Measurements from ENCODE around the gene BCORL1. TPM values are rescaled to one million over a fixed set of nuclear protein-coding genes. Genes with fewer than 3 reads are reported as not detected.

BCORL1 gene
- total RNA-seq, 1 experiment from 2014 or later = 5.3 TPM

DNA sequence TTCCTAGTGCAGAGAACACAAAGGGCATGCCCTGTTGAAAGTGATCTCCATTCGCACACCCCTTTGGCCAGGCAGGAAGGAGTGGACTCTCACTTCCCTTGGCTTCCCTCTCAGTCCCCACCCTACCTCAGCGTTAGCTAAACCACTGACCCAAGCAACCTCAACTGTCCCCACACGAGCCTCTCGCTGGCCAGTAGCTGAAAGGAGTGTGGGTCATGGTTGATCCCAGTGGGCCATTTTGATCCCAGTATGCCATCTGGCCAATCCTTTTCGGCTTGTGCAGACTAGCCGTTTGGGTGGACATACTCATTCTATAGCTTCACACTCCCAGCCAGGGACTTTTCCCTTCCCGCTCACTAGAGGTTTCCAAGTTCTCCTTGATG is 24.4 kb upstream of the BCORL1 start:
- Histone ChIP-seq H2AFZ (ENCODE audit: low read length) (no peak overlapping the region), H3K9ac (ENCODE audit: low read length) (peak overlapping the region; percentile 76), H3K27me3 (ENCODE audit: low read length) (no peaks in the 10 kb centered on the region), H4K20me1 (ENCODE audit: insufficient read depth, low read depth, low read length) (no peaks in the 10 kb centered on the region), H3K9me2 (replicated peaks; ENCODE audit: insufficient read depth, low read length) (no peaks in the 10 kb centered on the region), H3K4me2 (ENCODE audit: low read depth, low read length, poor library complexity, severe bottlenecking) (peak overlapping the region; percentile 62), H3K27ac (ENCODE audit: low read length) (peak overlapping the region; percentile 66; the same call in 1 of the 2 replicates), H3K4me1 (ENCODE audit: low read length) (peaks cover 55% of the 10 kb centered on the region), H3K36me3 (ENCODE audit: insufficient read depth, low read length) (no peaks in the 10 kb centered on the region), H3K4me3 (ENCODE audit: low read length) (peak overlapping the region; percentile 77), H3K79me2 (ENCODE audit: low read length) (no peaks in the 10 kb centered on the region), H3K9me3 (ENCODE audit: low read length) (no peaks in the 10 kb centered on the region)
- DNase-seq = no peak

GRCh38 chrX:129958814-129959492 is 23.5 kb upstream of the BCORL1 start:
- Histone ChIP-seq H3K36me3 (ENCODE audit: insufficient read depth, low read length) (no peaks in the 10 kb centered on the region), H3K27me3 (ENCODE audit: low read length) (no peaks in the 10 kb centered on the region), H3K27ac (ENCODE audit: low read length) (no peak overlapping the region), H3K9me3 (ENCODE audit: low read length) (no peaks in the 10 kb centered on the region), H3K9ac (ENCODE audit: low read length) (no peak overlapping the region), H3K9me2 (replicated peaks; ENCODE audit: insufficient read depth, low read length) (no peaks in the 10 kb centered on the region), H3K4me3 (ENCODE audit: low read length) (no peak overlapping the region), H3K4me1 (ENCODE audit: low read length) (peaks cover 46% of the 10 kb centered on the region), H3K79me2 (ENCODE audit: low read length) (no peaks in the 10 kb centered on the region), H3K4me2 (ENCODE audit: low read depth, low read length, poor library complexity, severe bottlenecking) (peak overlapping the region; percentile 62), H4K20me1 (ENCODE audit: insufficient read depth, low read depth, low read length) (no peaks in the 10 kb centered on the region), H2AFZ (ENCODE audit: low read length) (no peak overlapping the region)
- DNase-seq = no peak

DNA sequence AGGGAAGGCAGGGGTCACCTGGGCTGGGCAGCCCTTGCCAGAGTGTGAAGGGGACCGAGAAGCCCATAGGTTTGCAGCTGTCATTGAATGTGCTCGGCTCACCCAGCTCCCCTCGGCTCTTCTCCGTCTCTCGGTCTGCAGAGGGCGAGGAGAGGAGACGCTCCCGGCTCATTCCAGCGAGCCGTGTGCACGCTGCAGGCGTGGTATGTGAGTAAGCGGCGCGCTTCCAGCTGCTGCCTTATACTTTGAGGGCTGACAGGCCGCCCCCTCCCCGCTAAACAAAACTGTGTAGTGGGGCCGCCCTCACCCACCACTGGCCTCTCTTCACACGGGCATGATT is 23.0 kb upstream of the BCORL1 start:
- Histone ChIP-seq H3K27me3 (ENCODE audit: low read length) (no peaks in the 10 kb centered on the region), H3K9me2 (replicated peaks; ENCODE audit: insufficient read depth, low read length) (no peaks in the 10 kb centered on the region), H3K27ac (ENCODE audit: low read length) (no peak overlapping the region), H3K79me2 (ENCODE audit: low read length) (no peaks in the 10 kb centered on the region), H3K4me2 (ENCODE audit: low read depth, low read length, poor library complexity, severe bottlenecking) (no peak overlapping the region), H2AFZ (ENCODE audit: low read length) (no peak overlapping the region), H4K20me1 (ENCODE audit: insufficient read depth, low read depth, low read length) (no peaks in the 10 kb centered on the region), H3K9ac (ENCODE audit: low read length) (no peak overlapping the region), H3K4me3 (ENCODE audit: low read length) (no peak overlapping the region), H3K4me1 (ENCODE audit: low read length) (peaks cover 41% of the 10 kb centered on the region), H3K9me3 (ENCODE audit: low read length) (no peaks in the 10 kb centered on the region), H3K36me3 (ENCODE audit: insufficient read depth, low read length) (no peaks in the 10 kb centered on the region)
- DNase-seq = no peak

DNA sequence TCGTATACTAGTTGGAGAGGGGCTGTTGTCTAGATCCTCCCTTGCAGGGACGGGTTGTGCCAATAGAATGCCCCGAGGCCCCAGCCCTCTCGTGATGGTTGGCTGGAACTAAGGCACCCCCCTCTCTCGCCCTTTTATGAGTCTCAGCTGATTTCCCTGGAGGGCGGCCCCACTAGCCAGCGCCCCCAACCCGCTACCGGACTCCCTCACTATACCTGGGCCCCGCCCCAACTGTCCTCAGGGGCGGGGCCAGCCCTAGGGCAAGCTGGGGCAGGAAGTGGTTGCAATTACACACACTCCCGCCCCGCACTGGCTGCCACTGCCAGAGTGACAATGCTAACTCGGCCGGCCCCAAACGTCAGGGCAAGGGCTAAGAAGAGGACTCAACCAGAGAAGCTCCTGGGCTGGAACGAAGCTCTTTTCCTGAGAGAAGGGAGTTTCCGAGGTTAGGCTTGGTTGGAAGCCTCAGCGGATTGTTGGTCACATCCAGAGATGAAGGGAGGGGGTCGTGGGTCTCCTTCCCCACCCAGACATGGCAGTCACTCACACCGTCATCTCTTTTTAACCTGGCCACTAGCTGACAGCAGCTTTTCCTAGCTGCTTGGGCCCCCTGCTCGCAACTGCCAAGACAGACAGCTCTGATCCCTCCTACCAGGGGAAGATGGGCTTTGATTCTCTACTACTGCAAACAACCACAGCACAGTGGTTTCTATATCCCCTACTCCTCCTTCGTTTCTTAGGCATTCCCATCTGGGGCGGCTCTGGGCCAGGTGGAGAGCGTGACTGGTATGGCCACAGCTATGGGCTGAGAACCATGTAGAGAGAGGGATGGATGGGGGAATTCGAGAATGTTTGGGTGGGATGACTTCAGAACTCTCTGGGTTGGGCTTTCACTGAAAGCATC is 21.0 kb upstream of the BCORL1 start:
- Histone ChIP-seq H3K4me2 (ENCODE audit: low read depth, low read length, poor library complexity, severe bottlenecking) (peak overlapping the region; percentile 79), H3K79me2 (ENCODE audit: low read length) (no peaks in the 10 kb centered on the region), H3K9me3 (ENCODE audit: low read length) (no peaks in the 10 kb centered on the region), H3K9me2 (replicated peaks; ENCODE audit: insufficient read depth, low read length) (no peaks in the 10 kb centered on the region), H3K36me3 (ENCODE audit: insufficient read depth, low read length) (no peaks in the 10 kb centered on the region), H3K27me3 (ENCODE audit: low read length) (no peaks in the 10 kb centered on the region), H3K9ac (ENCODE audit: low read length) (peak overlapping the region; percentile 62), H2AFZ (ENCODE audit: low read length) (peak overlapping the region; percentile 80), H3K4me3 (ENCODE audit: low read length) (peak overlapping the region; percentile 55), H3K4me1 (ENCODE audit: low read length) (peaks cover 29% of the 10 kb centered on the region), H3K27ac (ENCODE audit: low read length) (no peak overlapping the region), H4K20me1 (ENCODE audit: insufficient read depth, low read depth, low read length) (no peaks in the 10 kb centered on the region)
- peak; percentile 87 for DNase-seq

DNA sequence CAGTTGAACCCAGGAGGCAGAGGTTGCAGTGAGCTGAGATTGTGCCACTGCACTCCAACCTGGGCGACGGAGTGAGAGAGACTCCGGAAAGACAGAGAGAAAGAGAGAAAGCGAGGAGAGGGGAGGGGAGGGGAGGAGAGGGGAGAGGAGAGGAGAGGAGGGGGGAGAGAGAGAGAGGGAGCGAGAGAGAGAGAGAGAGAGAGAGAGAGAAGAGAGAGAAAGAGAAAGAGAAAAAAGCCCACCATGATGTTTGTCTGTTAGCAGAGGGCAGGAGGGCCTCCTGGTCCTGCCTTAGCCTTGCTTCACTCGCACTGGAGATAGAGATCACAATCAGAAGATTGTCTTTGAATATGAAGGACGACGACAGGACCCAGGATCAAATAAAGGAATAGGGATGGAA is 18.7 kb upstream of the BCORL1 start:
- H3K4me3 ChIP-seq (ENCODE audit: low read length) = no peak overlapping the region
- H3K9me3 ChIP-seq (ENCODE audit: low read length) = no peaks in the 10 kb centered on the region
- no peak overlapping the region for H3K9ac ChIP-seq (ENCODE audit: low read length)
- H3K36me3 ChIP-seq (ENCODE audit: insufficient read depth, low read length) = no peaks in the 10 kb centered on the region
- H3K27me3 ChIP-seq (ENCODE audit: low read length) = no peaks in the 10 kb centered on the region
- DNase-seq = no peak
- peaks cover 14% of the 10 kb centered on the region for H3K4me1 ChIP-seq (ENCODE audit: low read length)
- H4K20me1 ChIP-seq (ENCODE audit: insufficient read depth, low read depth, low read length) = no peaks in the 10 kb centered on the region
- no peak overlapping the region for H3K27ac ChIP-seq (ENCODE audit: low read length)
- no peaks in the 10 kb centered on the region for H3K9me2 ChIP-seq (replicated peaks; ENCODE audit: insufficient read depth, low read length)
- no peaks in the 10 kb centered on the region for H3K79me2 ChIP-seq (ENCODE audit: low read length)
- H3K4me2 ChIP-seq (ENCODE audit: low read depth, low read length, poor library complexity, severe bottlenecking) = no peak overlapping the region
- no peak overlapping the region for H2AFZ ChIP-seq (ENCODE audit: low read length)

GRCh38 chrX:129965166-129965565 is 17.3 kb upstream of the BCORL1 start:
- Histone ChIP-seq H3K79me2 (ENCODE audit: low read length) (no peaks in the 10 kb centered on the region), H3K36me3 (ENCODE audit: insufficient read depth, low read length) (no peaks in the 10 kb centered on the region), H3K9me3 (ENCODE audit: low read length) (no peaks in the 10 kb centered on the region), H3K4me1 (ENCODE audit: low read length) (peaks cover 14% of the 10 kb centered on the region), H3K27me3 (ENCODE audit: low read length) (no peaks in the 10 kb centered on the region), H3K4me2 (ENCODE audit: low read depth, low read length, poor library complexity, severe bottlenecking) (no peak overlapping the region), H3K9me2 (replicated peaks; ENCODE audit: insufficient read depth, low read length) (no peaks in the 10 kb centered on the region), H2AFZ (ENCODE audit: low read length) (no peak overlapping the region), H3K4me3 (ENCODE audit: low read length) (no peak overlapping the region), H4K20me1 (ENCODE audit: insufficient read depth, low read depth, low read length) (no peaks in the 10 kb centered on the region), H3K9ac (ENCODE audit: low read length) (no peak overlapping the region), H3K27ac (ENCODE audit: low read length) (no peak overlapping the region)
- DNase-seq = no peak

DNA sequence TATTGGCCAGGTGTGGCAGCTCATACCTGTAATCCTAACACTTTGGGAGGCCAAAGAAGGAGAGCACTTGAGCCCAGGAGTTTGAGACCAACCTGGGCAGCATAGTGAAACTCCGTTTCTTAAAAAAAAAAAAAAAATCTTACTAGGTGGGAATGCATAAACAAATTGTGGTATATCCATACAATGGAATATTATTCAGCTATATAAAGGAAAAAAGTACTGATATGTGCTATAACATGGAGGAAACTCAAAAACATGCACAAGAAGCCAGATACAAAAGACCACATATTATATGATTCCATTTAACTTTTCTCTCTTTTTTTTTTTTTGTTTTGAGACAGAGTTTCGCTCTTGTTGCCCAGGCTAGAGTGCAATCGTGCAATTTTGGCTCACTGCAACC is 13.5 kb upstream of the BCORL1 start:
- no peak overlapping the region for H3K4me2 ChIP-seq (ENCODE audit: low read depth, low read length, poor library complexity, severe bottlenecking)
- H4K20me1 ChIP-seq (ENCODE audit: insufficient read depth, low read depth, low read length) = no peaks in the 10 kb centered on the region
- no peak overlapping the region for H2AFZ ChIP-seq (ENCODE audit: low read length)
- H3K4me1 ChIP-seq (ENCODE audit: low read length) = no peaks in the 10 kb centered on the region
- H3K79me2 ChIP-seq (ENCODE audit: low read length) = no peaks in the 10 kb centered on the region
- DNase-seq = no peak
- H3K4me3 ChIP-seq (ENCODE audit: low read length) = no peak overlapping the region
- no peak overlapping the region for H3K27ac ChIP-seq (ENCODE audit: low read length)
- no peaks in the 10 kb centered on the region for H3K27me3 ChIP-seq (ENCODE audit: low read length)
- H3K9me3 ChIP-seq (ENCODE audit: low read length) = no peaks in the 10 kb centered on the region
- no peaks in the 10 kb centered on the region for H3K9me2 ChIP-seq (replicated peaks; ENCODE audit: insufficient read depth, low read length)
- no peaks in the 10 kb centered on the region for H3K36me3 ChIP-seq (ENCODE audit: insufficient read depth, low read length)
- H3K9ac ChIP-seq (ENCODE audit: low read length) = no peak overlapping the region

- Histone ChIP-seq H3K9ac (ENCODE audit: low read length) (no peak overlapping the region), H3K4me1 (ENCODE audit: low read length) (peaks cover 5% of the 10 kb centered on the region), H3K27ac (ENCODE audit: low read length) (no peak overlapping the region), H4K20me1 (ENCODE audit: insufficient read depth, low read depth, low read length) (no peaks in the 10 kb centered on the region), H3K9me3 (ENCODE audit: low read length) (no peaks in the 10 kb centered on the region), H3K9me2 (replicated peaks; ENCODE audit: insufficient read depth, low read length) (no peaks in the 10 kb centered on the region), H3K27me3 (ENCODE audit: low read length) (no peaks in the 10 kb centered on the region), H3K79me2 (ENCODE audit: low read length) (no peaks in the 10 kb centered on the region), H3K36me3 (ENCODE audit: insufficient read depth, low read length) (no peaks in the 10 kb centered on the region), H2AFZ (ENCODE audit: low read length) (no peak overlapping the region), H3K4me3 (ENCODE audit: low read length) (no peak overlapping the region), H3K4me2 (ENCODE audit: low read depth, low read length, poor library complexity, severe bottlenecking) (no peak overlapping the region)
- DNase-seq = no peak
Observed at GRCh38 chrX:129976441-129976840, 6.0 kb upstream of the BCORL1 start.
